NAMALWA (cell line): ENCODE data around the gene TRAPPC3L.

Experiments
- DNase-seq: peaks from one replicate; pipeline ENCODE4 v3.0.0-alpha.2; 2015; ENCODE audit warnings: low spot score

The TRAPPC3L gene

GRCh38 chr6:116557893-116558292 lies 12.4 kb upstream of the TRAPPC3L start:
- DNase-seq = no peak

DNA sequence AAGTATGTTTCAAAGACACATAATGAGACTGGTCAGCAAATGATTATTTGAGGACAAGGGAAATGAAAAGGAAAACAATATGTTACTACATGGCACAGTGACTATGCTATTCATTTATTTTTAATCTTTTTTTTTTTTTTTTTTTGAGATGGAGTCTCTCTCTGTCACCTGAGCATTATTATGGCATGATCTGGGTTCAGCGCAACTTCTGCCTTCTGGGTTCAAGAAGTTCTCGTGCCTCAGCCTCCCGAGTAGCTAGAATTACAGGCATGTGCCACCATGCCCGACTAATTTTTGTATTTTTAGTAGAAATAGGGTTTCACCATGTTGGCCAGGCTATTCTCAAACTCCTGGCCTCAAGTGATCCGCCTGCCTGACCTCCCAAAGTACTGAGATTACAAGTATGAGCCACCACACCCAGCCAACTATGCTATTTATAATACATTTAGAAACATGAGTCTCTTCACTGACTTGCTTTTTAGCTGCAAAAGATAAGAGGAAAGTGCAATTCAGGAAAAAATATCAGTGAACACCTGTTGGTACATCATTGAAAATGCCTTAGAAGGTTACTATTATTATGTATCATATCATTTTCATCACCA lies 11.4 kb upstream of the TRAPPC3L start:
- DNase-seq = no peak

DNA sequence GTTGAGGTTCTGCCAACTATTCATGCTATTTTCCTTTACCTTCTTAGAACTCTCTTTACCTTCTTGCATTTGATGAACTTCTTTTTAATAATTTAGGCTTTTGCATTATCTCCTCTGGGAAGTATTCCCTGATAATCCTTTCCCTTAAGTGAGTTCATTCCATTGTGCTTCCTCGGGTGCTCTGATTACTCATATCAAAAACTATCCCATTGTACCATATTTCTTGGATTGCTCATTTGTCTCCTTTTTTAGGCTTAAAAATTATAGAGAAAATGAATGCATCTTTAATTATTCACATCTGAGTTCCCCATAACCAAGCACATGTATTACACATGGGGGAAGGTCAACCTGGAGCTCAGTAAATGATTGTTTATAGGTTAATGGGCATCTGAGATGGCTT lies 10.6 kb upstream of the TRAPPC3L start:
- DNase-seq = no peak

DNA sequence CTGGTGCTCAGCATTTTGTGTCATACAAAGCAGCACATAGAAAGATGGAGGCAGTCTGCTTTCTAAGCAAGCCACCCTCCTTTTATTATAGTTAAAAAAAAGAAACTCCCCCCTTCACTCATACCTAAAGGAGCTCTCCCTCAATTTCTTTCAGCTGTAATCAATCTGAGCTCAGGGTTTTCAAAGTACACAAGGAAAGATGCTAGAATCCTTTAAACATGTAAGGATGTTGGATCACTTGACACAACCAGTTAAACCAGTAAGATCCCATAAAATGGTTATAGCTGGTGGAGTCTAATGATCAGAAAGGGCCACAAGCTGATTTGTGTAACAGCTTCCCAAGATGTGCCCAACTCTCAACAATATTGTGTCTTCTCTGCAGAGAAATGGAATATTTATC lies 8.0 kb upstream of the TRAPPC3L start, which contains the start of gene CALHM4:
Gene CALHM4, plus strand, starts transcription at position 301 of the 400 bp plus-strand sequence. Its CDS starts 43 bp downstream, at position 344.
- DNase-seq = no peak

DNA sequence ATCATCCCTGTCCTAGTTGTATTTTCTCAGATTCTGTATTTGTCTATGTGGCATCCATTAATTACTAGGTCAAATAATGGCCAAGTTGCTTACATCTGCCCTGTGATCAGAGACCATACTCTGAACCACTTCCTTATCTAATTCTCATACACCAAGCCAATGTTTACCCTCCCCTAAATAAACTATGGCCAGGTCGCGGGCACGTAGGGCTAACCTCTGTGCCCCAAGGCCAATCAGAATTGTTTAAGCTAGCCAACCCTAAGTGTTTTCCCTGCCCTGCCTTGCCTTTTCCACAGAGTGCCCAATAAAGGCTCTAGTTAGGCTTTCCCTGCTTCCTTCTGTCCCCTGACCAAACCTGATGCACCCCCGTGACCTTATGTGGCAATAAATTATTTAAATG lies 5.3 kb upstream of the TRAPPC3L start:
- DNase-seq = no peak

DNA sequence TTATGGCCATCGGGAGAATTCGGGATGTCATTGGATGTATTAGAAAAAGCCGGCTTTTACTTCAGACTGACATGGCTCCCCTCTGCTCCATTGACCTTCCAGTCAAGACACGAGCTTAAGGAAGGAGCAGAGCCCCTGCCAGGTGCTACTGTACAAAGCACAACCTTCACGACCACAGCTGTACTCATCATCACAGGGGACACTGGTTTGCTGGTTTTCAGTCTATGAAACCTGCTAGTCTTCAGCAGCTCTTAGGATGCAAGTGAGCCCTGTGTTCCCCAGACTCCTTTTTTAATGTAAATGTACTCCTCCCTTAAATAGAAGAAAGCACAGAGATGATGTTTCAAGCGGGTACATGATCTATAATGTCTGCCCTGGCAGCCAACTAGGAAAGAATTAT lies 1.9 kb upstream of the TRAPPC3L start:
- no peak for DNase-seq

GRCh38 chr6:116543149-116543548 lies 2.3 kb downstream of the TRAPPC3L start:
- no peak for DNase-seq

DNA sequence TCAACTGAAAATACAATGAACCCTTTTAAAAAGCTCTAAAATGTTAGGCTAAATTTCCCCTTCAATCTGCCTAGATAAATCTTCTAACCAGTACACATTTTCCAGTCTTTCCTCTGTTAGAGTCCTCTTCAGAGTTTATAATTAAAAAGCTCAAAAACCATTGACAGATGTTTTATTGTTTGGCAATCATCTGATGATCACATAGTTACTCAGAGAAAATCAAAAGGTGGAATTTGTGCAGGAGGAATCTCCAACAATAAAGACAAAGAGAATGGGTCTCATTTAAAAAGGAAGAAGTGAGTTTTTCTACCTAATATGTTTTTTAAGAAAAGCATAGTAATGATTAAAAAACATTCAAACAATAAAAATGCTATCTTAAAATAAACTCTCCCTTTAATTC lies 3.1 kb downstream of the TRAPPC3L start:
- DNase-seq = no peak

DNA sequence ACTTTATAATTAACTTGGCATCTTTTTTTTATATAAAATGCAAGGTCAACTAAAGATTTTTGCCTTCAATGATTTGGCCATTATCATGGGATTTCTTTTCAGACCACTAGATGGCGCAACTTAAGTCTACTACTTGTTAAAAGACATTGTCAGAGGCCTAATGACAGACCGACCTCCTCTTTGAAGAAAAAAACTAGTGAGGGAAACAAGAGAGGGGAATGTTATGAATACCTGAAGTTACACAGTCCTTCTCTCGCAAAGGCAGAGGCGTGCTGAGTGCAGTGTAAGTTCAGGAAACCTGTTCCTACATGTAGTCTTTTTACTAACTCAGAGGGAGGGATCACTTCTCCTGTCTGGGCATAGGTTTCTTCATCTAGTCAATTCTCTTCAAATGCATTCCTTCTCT lies 9.3 kb downstream of the TRAPPC3L start:
- peak; percentile 82 for DNase-seq

DNA sequence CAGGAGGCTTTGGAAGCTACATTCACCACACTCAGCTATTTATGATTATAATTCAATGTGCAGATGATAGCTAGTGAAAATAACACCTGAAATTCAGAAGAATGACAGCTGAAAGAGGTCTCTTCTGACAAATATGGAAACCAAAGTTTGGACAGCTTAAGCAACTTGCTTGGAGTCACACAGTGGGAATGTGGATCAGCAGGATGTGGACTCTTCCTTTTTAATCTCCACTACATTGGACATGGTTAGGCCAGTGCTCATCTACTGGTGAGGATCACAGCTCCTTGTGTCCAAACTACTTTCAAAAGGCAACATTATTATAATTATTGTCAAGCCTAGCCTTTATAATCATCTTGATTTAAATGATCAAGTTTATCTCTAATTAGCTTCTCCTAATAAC lies 10.4 kb downstream of the TRAPPC3L start:
- DNase-seq = no peak

GRCh38 chr6:116533233-116533957 lies 12.1 kb downstream of the TRAPPC3L start:
- DNase-seq = no peak

GRCh38 chr6:116531675-116532570 lies 13.6 kb downstream of the TRAPPC3L start:
- DNase-seq = peak; percentile 84

GRCh38 chr6:116530436-116530835 lies 15.0 kb downstream of the TRAPPC3L start:
- no peak for DNase-seq

- DNase-seq = no peak
Measured at GRCh38 chr6:116529466-116530290, 15.8 kb downstream of the TRAPPC3L start.

GRCh38 chr6:116528780-116529179 lies 16.7 kb downstream of the TRAPPC3L start:
- DNase-seq = no peak

DNA sequence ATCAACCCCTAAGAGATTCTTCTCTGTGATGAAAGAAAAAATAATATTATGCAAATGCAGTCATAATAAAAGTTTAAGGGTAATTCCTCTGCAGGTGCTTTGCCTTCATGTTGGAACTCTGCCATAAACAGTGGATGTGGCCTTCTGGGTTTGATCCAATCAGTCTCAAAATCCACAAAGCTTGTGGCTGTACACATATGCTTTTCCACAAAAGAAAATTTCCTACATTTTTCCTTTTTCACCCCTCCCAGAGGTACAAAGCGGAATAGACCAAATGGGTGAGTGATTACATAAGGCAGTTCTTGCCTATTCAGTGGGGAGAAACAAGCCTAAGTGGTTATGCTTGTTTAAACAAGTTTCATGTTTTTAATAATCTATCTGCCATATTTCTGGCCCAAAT lies 17.4 kb downstream of the TRAPPC3L start:
- DNase-seq = peak; percentile 14

- no peak for DNase-seq
Measured at GRCh38 chr6:116524236-116524635, 21.2 kb downstream of the TRAPPC3L start.

DNA sequence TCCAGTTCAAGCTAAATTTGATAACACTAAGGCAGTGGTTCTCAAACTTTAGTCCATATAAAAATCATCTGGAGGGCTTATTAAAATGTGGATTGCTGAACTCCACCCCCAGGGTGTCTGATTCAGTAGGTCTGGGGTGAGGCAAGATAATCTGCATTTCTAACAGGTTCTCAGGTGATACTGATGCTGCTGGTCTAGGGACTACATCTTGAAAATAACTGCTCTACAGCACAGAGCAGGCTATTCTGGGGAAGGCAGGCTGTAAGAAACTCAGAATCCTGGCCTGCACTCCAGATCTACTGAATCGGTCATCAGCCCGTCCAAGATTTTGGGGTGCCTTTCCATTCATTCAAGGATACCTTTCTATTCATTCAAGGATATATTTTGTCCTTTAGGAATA lies 22.6 kb downstream of the TRAPPC3L start:
- no peak for DNase-seq

DNA sequence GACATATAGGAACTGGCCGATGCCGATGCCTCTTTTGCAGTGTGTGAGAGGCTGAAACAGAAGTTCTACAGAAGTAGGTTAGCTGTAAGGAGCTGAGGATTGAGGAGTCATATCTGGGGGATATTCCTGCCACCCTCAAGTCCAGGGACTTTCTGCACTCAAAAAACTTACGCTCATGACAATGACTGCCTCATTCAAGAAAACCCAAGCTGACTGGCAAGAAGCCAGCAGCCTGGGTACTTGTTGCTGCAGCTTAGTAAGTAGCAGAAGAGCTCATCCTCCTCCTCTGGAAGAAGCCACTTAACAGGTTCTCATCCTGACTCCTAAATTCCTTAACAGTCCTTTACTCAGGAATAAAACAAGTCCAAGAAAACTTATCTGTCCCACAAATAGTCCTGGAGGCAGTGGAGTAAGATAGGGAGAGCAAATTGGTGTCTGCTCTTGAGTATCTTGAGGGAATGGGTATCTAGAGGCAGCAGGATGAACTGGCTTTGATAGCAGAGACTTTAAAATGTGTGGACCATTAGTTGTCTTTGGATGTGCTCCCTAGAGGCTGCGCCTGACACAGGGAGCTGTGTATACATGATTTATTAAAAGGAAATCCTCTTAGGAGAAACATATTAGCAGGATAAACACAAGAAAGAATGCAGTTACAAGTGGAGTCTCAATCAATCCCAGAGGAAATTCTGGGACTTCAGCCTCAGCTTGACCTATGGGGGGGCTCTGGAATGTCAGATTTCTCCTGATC lies 26.7 kb downstream of the TRAPPC3L start:
- no peak for DNase-seq

- no peak for DNase-seq
Measured at GRCh38 chr6:116515141-116515540, 30.3 kb downstream of the TRAPPC3L start.

- DNase-seq = no peak
Measured at GRCh38 chr6:116514111-116514510, 31.4 kb downstream of the TRAPPC3L start.
